Measurements from ENCODE around the gene PTER. TPM values are rescaled to one million over a fixed set of nuclear protein-coding genes. Genes with fewer than 3 reads are reported as not detected.

The PTER gene
- total RNA-seq, 4 donors from 2014 or later, result 4.1 to 13.5 (median 11.0) TPM

- peak overlapping the region in 1 of 2 donors; percentile 72 for H3K27ac ChIP-seq
- H3K4me1 ChIP-seq, result no peaks in the 10 kb centered on the region
- no peak for DNase-seq
- H3K4me3 ChIP-seq, result peak overlapping the region; percentile 50 to 55
- no peak for TF ChIP-seq POLR2A (IDR thresholded peaks at IDR 0.05)
- TF ChIP-seq, protein P1, sequence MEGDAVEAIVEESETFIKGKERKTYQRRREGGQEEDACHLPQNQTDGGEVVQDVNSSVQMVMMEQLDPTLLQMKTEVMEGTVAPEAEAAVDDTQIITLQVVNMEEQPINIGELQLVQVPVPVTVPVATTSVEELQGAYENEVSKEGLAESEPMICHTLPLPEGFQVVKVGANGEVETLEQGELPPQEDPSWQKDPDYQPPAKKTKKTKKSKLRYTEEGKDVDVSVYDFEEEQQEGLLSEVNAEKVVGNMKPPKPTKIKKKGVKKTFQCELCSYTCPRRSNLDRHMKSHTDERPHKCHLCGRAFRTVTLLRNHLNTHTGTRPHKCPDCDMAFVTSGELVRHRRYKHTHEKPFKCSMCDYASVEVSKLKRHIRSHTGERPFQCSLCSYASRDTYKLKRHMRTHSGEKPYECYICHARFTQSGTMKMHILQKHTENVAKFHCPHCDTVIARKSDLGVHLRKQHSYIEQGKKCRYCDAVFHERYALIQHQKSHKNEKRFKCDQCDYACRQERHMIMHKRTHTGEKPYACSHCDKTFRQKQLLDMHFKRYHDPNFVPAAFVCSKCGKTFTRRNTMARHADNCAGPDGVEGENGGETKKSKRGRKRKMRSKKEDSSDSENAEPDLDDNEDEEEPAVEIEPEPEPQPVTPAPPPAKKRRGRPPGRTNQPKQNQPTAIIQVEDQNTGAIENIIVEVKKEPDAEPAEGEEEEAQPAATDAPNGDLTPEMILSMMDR (IDR thresholded peaks at IDR 0.05), result no peak
- intact Hi-C loops (cut with DNase I; ENCODE audit: low total_unique reads), result no loop called here
- H3K36me3 ChIP-seq, result no peaks in the 10 kb centered on the region
- no peaks in the 10 kb centered on the region for H3K27me3 ChIP-seq
- no peaks in the 10 kb centered on the region for H3K9me3 ChIP-seq
Observed at GRCh38 chr10:16437540-16437894, 707 bp downstream of the PTER start.

- Histone ChIP-seq H3K9me3 (no peaks in the 10 kb centered on the region), H3K4me1 (no peaks in the 10 kb centered on the region), H3K4me3 (no peak overlapping the region), H3K27me3 (no peaks in the 10 kb centered on the region), H3K36me3 (no peaks in the 10 kb centered on the region), H3K27ac (no peak overlapping the region)
- intact Hi-C loops (cut with DNase I; ENCODE audit: low total_unique reads), result no loop called here
- DNase-seq, result no peak
- TF ChIP-seq, protein P1 (IDR thresholded peaks at IDR 0.05), result no peak
- TF ChIP-seq POLR2A (IDR thresholded peaks at IDR 0.05), result no peak
Observed at GRCh38 chr10:16439295-16439694, 2.5 kb downstream of the PTER start.

- Histone ChIP-seq H3K27ac (no peak overlapping the region), H3K27me3 (no peaks in the 10 kb centered on the region), H3K4me1 (no peaks in the 10 kb centered on the region), H3K4me3 (no peak overlapping the region), H3K9me3 (no peaks in the 10 kb centered on the region), H3K36me3 (no peaks in the 10 kb centered on the region)
- TF ChIP-seq, protein P1 (IDR thresholded peaks at IDR 0.05), result no peak
- TF ChIP-seq POLR2A (IDR thresholded peaks at IDR 0.05), result no peak
- intact Hi-C loops (cut with DNase I; ENCODE audit: low total_unique reads), result no loop called here
- no peak for DNase-seq
Observed at GRCh38 chr10:16440396-16441133, 3.8 kb downstream of the PTER start.

DNA sequence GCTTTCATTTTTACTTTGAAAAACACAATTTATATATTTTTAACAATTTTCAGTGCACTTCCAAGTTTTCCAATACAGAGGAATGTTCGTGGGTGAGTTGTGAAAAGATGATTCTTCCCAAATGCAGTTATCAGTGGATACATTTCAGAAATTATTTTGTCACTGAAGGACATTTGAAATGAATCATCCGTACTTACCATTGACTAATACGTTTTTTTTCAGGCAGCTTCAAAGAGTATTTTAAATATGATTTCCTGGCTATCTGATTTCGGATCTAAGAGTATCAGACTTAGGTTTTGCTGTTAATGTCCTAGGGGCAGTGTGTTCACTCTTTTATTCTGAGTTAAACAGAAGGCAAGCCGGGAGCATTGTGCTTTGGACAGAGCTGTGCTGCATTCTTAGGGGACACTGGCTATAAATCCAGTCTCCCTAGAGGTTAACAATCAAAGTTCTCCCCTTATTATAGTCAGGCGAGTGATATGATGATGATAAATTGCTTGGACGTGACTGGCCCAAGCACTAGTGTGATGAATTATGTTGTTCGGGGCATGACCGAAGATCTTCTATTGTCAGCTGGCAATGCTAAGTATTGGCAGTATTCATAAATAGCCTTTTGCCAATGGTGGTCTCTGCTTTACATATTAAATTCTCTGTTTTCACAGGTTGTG lies 4.5 kb downstream of the PTER start:
- no peak overlapping the region for H3K27ac ChIP-seq
- DNase-seq, result no peak
- H3K36me3 ChIP-seq, result no peaks in the 10 kb centered on the region
- TF ChIP-seq POLR2A (IDR thresholded peaks at IDR 0.05), result no peak
- TF ChIP-seq, protein P1 (IDR thresholded peaks at IDR 0.05), result no peak
- intact Hi-C loops (cut with DNase I; ENCODE audit: low total_unique reads), result no loop called here
- no peaks in the 10 kb centered on the region for H3K9me3 ChIP-seq
- H3K4me1 ChIP-seq, result no peaks in the 10 kb centered on the region
- no peak overlapping the region for H3K4me3 ChIP-seq
- H3K27me3 ChIP-seq, result no peaks in the 10 kb centered on the region

GRCh38 chr10:16442914-16443313 lies 6.1 kb downstream of the PTER start:
- DNase-seq, result no peak
- no peak for TF ChIP-seq POLR2A (IDR thresholded peaks at IDR 0.05)
- TF ChIP-seq, protein P1 (IDR thresholded peaks at IDR 0.05), result no peak
- intact Hi-C loops (cut with DNase I; ENCODE audit: low total_unique reads), result no loop called here
- Histone ChIP-seq H3K27me3 (no peaks in the 10 kb centered on the region), H3K36me3 (no peaks in the 10 kb centered on the region), H3K4me1 (no peaks in the 10 kb centered on the region), H3K9me3 (no peaks in the 10 kb centered on the region), H3K4me3 (no peak overlapping the region), H3K27ac (no peak overlapping the region)

All from uterus (tissue), 4 donors.